ENCODE results near the gene NUP93.

- TF ChIP-seq CTCF (IDR thresholded peaks at IDR 0.05; ENCODE audit: poor library complexity, severe bottlenecking) (no peak), RAD21 (conservative IDR thresholded peaks at IDR 0.05) (no peak), EZH2 (IDR thresholded peaks at IDR 0.05; ENCODE audit: borderline replicate concordance, insufficient read depth, low read length, poor library complexity, severe bottlenecking) (no peak), SMC3 (conservative IDR thresholded peaks at IDR 0.05; ENCODE audit: poor library complexity) (no peak), TAF1 (IDR thresholded peaks at IDR 0.05; ENCODE audit: low read depth) (no peak), POLR2AphosphoS5 (IDR thresholded peaks at IDR 0.05) (no peak), EP300 (conservative IDR thresholded peaks at IDR 0.05; ENCODE audit: poor library complexity, severe bottlenecking) (no peak), MXI1 (conservative IDR thresholded peaks at IDR 0.05; ENCODE audit: poor library complexity, severe bottlenecking) (no peak)
- TF ChIP-seq, protein P1, sequence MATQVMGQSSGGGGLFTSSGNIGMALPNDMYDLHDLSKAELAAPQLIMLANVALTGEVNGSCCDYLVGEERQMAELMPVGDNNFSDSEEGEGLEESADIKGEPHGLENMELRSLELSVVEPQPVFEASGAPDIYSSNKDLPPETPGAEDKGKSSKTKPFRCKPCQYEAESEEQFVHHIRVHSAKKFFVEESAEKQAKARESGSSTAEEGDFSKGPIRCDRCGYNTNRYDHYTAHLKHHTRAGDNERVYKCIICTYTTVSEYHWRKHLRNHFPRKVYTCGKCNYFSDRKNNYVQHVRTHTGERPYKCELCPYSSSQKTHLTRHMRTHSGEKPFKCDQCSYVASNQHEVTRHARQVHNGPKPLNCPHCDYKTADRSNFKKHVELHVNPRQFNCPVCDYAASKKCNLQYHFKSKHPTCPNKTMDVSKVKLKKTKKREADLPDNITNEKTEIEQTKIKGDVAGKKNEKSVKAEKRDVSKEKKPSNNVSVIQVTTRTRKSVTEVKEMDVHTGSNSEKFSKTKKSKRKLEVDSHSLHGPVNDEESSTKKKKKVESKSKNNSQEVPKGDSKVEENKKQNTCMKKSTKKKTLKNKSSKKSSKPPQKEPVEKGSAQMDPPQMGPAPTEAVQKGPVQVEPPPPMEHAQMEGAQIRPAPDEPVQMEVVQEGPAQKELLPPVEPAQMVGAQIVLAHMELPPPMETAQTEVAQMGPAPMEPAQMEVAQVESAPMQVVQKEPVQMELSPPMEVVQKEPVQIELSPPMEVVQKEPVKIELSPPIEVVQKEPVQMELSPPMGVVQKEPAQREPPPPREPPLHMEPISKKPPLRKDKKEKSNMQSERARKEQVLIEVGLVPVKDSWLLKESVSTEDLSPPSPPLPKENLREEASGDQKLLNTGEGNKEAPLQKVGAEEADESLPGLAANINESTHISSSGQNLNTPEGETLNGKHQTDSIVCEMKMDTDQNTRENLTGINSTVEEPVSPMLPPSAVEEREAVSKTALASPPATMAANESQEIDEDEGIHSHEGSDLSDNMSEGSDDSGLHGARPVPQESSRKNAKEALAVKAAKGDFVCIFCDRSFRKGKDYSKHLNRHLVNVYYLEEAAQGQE (IDR thresholded peaks at IDR 0.05; ENCODE audit: borderline replicate concordance): no peak
Observed at GRCh38 chr16:56807011-56807675, 77.2 kb downstream of the NUP93 start.
